Measurements from ENCODE around the gene EMX1. TPM values are rescaled to one million over a fixed set of nuclear protein-coding genes. Genes with fewer than 3 reads are reported as not detected.

EMX1 gene
- total RNA-seq, 1 experiment from 2014 or later, result 0.72 TPM

GRCh38 chr2:72979896-72980295 is 62.6 kb downstream of the EMX1 start:
- Histone ChIP-seq H4K5ac (ENCODE audit: insufficient read length, low read depth, low read length) (no peak overlapping the region), H4K20me1 (ENCODE audit: control insufficient read depth, insufficient read depth, insufficient read length) (no peaks in the 10 kb centered on the region), H3K23ac (ENCODE audit: insufficient read length, low read depth, low read length) (no peak overlapping the region), H3K14ac (ENCODE audit: insufficient read depth, low read length) (no peak overlapping the region), H3K79me1 (ENCODE audit: insufficient read depth, low read depth, low read length, poor library complexity, severe bottlenecking) (no peaks in the 10 kb centered on the region), H3K56ac (ENCODE audit: insufficient read length, low read depth, low read length) (no peak overlapping the region), H3K79me2 (ENCODE audit: insufficient read depth, low read length) (no peaks in the 10 kb centered on the region), H3K4me1 (ENCODE audit: insufficient read depth, low read length) (peaks cover 8% of the 10 kb centered on the region; the same call in 1 of the 2 replicates), H3K27ac (ENCODE audit: insufficient read length, low read depth, low read length) (no peak overlapping the region), H2BK5ac (ENCODE audit: insufficient read length, low read length) (no peak overlapping the region), H2AFZ (ENCODE audit: low read length) (no peak overlapping the region), H3T11ph (ENCODE audit: low read length) (no peak overlapping the region), H3K27me3 (ENCODE audit: insufficient read depth, low read length) (no peaks in the 10 kb centered on the region), H2BK15ac (ENCODE audit: low read depth, low read length) (no peak overlapping the region), H3K4ac (ENCODE audit: low read depth, low read length) (no peak overlapping the region), H4K91ac (ENCODE audit: insufficient read length, low read depth, low read length) (no peak overlapping the region), H2BK12ac (ENCODE audit: insufficient read length, low read depth, low read length) (no peak overlapping the region), H3K23me2 (ENCODE audit: insufficient read length, low read depth, low read length, poor library complexity, severe bottlenecking) (no peaks in the 10 kb centered on the region), H4K8ac (replicated peaks; ENCODE audit: insufficient read length, low read depth, low read length) (no peak overlapping the region), H3K4me2 (ENCODE audit: insufficient read depth, insufficient read length, low read length) (no peak overlapping the region), H3K9ac (ENCODE audit: extremely low read depth, insufficient read length, low read length) (no peak overlapping the region), H2AK5ac (ENCODE audit: insufficient read length, low read length) (no peak overlapping the region), H2BK120ac (ENCODE audit: low read depth, low read length, poor library complexity, severe bottlenecking) (no peak overlapping the region), H3K9me3 (ENCODE audit: control insufficient read depth, low read depth, low read length) (no peaks in the 10 kb centered on the region), H3K18ac (ENCODE audit: insufficient read length, low read depth, low read length) (no peak overlapping the region), H2BK20ac (ENCODE audit: low read depth, low read length, poor library complexity, severe bottlenecking) (no peak overlapping the region)
- no CpG with 5 or more reads among the region's 3 CpGs for WGBS (ENCODE audit: extremely low coverage, insufficient read length, low lambda C conversion rate)
- no peaks in the 10 kb centered on the region for H3K27me3 Mint-ChIP-seq (ENCODE audit: low read depth)
- TF ChIP-seq CTCF (conservative IDR thresholded peaks at IDR 0.05), result no peak
- H3K27ac Mint-ChIP-seq, result no peak overlapping the region
- peaks cover 0 to 6% (median 0%) of the 10 kb centered on the region in 3 experiments; a peak in 4 of 7 replicates for H3K36me3 Mint-ChIP-seq (ENCODE audit: insufficient read depth in 1 of 3, low read depth in 3 of 3)
- peaks cover 20 to 24% of the 10 kb centered on the region in 2 experiments for H3K4me1 Mint-ChIP-seq
- H3K9me3 Mint-ChIP-seq, result no peaks in the 10 kb centered on the region
- no peak for DNase-seq
- H3K4me3 Mint-ChIP-seq, result no peak overlapping the region
